DMS153 (cell line): ENCODE results near the gene FNDC7.
"Not testable (repeated sequence)": the region's sequence is repeated elsewhere in the genome, so short reads cannot be mapped to it uniquely, and the experiment has no call there.

Source experiments
- DNase-seq: peaks from one replicate; lab custom pipeline; 2025; lab: John Stamatoyannopoulos, UW

Gene FNDC7

DNA sequence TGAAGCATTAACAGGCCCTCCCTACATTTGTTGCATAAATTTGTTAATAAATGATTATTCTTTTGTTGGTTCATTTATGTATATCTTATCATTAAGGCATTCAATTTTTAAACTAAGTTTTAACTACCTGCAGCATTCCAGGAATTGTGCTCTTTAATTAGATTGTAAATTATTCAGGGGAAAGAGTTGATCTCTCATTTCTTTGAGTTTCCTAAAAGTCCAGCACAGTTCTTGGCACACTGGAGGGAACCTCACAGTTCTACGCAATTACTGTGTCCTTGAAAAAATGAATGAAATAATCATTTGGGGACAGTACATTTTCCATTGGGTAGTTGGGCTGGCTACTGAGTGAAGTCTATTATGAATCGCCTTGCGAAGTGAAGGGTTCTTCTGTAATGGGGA lies 33.3 kb downstream of the FNDC7 start:
- no peak for DNase-seq

DNA sequence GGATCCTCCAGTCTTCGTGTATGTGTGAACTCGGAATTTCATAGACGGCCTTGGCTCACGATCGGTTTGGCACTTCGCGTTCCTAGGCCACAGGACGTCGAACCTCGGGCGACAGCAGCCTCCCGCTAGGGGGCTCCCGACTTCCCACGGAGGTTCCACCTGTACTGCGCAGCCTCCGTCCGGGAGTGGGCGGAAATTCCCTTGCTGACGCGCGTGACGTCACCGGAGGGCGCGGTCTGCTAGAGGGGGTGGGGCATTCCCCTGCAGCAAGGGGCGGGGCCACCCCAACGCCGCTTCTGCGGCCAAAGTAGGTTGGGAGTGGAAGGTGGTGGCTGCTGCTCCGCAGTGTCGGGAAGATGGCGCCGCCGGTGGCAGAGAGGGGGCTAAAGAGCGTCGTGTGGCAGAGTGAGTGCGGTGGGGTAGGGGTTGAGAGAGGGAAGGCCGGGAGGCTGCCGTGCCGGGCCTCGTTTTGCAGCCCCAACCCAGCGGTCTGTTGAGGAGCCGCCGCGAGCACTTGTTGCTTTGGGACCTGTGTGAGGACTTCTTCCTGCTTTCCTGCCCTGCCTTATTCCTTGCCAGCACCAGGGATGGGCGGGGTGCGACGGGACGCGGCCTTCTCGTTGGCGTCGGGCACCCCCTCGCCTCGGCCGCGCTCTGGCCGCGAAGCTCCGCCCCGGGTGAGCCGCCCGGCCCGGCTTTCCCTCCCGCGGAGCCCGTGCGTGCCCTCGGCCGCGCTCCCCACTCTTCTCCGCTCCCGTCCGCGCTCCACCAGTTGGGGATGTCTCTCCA lies 33.9 kb downstream of the FNDC7 start, which contains the start of gene STXBP3:
Gene STXBP3 (plus strand): TSS at position 293 of the 789 bp plus-strand sequence. CDS start 64 bp downstream, at position 357.
- peak; percentile 94 for DNase-seq

DNA sequence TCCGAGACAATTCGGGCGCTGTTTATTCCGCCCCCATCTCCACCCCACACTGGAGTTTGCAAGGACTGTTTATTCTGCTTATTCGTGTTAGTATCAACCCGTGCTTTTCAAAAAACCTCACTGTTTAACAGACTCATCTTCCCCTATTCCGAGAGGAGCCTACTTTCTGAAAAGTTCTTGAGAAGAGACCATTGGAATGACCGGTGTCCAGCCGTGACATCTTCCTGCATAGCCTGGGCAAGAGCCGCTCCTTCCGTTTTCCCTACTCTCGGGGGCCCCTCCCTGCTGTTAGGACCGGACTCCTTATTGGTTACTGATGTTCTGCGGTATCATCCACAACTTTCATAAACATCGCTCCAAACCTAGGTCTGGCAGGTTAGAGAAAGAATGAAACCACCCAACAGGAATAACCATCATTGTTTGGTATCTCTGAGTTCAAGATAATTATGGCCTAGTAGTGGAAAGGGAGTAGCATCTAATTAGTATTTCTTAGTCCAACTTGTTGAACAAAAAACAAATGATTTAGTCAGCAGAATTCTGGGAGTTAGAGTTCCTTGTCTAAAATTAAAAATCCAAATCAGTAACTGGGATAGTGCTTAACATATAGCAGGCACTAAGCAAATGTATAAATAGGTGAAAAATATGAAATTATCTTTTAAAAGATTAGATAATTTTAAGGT lies 34.6 kb downstream of the FNDC7 start:
- DNase-seq = peak; percentile 53

DNA sequence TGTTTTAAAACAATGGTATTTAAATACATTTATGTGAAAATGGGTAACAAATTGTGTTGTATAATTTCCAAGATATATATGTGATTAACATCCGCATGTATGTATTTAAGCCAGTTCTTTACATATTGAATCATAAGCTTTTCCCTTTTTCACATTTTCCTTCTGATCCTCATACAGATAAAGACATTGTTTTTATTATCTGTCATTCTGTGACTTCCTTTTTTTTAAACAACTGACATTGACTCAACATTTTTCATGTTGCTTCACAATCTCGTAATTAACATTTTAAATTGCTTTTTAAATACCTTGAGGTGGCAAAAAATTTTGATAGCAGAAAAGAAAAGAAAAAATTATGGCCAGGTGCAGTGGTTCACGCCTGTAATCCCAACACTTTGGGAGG lies 35.2 kb downstream of the FNDC7 start:
- no peak for DNase-seq

DNA sequence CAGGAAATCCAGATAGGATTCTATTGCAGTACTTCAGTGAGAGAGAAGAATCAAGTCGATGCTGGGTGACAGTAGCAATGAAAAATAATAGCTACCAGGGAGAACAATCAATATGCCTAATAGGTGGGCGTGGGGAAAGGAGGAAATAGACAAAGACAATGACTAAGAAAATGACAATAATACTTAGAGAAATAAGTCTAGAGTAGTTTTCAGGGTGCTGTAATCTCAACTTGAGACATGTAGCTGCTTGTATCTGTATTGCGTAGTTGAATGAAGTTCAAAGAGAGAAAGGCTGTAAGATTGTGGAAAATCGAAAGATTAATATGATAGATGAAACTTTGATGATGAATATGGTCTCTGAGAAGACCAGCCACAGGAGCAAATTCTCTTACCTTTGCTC lies 36.4 kb downstream of the FNDC7 start:
- DNase-seq = no peak

DNA sequence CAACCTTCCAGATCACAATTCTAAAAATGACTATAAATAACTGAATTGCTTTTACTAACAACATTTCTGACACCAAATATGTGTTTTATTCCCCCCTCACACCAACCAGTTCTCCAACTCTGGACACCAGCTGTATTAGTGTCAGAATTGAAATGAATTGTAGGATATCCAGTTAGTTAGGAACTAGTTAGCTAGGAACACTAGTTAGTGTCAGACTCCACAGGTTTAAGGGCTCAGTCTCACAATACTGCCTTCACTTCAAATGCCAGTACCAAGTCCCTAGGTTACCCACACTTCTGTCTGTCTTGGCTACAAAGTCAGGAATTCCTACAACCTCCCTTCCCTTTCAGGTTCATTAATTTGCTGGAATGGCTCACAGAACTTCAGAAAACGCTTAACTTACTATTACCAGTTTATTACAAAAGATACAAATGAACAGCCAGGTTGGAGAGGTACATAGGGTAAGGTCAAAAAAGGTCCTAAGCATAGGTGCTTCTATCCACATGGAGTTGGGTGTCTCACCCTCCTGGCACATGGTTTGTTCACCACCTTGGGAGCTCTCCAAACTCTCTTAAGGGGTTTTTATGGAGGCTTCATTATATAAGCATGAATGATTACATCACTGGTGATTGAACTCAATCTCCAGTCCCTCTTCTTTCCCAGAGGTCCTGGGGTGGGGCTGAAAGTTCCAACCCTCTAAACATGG lies 37.9 kb downstream of the FNDC7 start:
- DNase-seq = no peak

DNA sequence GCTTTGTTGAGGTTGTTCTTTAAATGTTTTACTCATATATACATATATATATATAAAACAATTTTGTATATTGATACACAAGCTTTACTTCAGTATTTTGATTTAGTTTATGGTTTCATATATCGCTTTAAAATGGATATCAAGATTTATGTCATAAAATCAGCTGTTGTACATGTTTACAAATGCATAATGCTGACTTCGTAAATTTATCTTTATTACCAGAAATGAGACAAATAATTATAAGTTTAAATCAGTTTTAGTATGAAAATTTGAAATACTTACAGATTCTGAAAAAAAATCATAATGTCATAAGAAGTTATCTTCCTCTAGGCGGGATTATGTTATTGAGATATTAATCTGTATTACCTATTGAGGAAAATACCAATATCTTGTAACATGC lies 40.7 kb downstream of the FNDC7 start:
- DNase-seq = no peak

DNA sequence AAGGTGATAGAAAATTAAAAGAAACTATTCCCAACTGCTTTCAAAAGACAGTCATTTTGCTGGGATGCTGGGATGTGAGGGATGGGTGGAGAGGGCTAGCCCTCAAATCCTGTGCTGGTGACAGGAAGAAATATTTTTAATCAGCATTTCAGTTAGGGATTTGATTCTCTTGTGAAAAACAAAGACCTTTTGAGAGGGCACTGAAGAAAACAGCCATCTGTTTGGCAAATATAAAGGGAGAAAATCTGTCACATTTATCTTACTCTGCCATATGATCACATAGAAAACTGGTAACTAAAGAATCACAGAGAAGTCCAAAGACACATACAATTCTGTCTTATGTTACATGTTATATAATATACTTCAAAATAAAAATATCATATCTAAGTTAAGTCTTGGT lies 46.1 kb downstream of the FNDC7 start:
- no peak for DNase-seq

DNA sequence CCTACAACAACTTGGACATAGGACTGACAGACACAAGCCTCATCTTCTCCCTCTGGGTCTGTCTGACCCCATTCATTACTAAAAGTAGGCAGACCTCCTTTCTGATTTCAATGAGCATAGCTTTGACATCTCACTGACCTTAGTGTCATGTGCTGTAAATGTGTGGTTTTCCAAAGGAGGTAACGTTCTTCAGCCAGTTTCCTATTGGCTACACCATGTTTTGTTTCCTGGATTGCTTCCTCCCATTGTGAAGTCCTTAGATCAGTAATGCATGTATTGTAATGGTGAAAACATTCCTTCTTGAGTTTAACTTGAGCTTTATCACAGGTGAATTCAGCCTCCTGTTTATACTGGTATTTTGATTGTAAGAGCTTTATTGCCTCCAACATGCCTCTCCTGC lies 54.4 kb downstream of the FNDC7 start:
- no peak for DNase-seq

DNA sequence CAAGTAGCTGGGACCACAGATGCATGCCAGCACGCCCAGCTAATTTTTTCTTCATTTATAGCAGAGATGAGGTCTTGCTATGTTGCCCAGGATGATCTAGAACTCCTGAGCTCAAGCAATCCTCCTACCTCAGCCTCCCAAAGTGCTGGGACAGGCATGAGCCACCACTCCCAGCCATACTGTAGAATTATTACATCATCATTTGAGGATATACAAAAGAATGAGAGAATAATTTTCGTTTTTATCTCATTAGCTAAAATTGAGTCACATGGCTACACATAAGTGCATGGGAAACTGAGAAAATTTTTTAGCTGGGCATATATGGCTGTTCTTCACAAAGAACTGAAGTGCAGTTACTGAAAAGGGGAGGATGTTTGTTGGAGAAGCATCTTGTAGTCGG lies 55.0 kb downstream of the FNDC7 start:
- no peak for DNase-seq

DNA sequence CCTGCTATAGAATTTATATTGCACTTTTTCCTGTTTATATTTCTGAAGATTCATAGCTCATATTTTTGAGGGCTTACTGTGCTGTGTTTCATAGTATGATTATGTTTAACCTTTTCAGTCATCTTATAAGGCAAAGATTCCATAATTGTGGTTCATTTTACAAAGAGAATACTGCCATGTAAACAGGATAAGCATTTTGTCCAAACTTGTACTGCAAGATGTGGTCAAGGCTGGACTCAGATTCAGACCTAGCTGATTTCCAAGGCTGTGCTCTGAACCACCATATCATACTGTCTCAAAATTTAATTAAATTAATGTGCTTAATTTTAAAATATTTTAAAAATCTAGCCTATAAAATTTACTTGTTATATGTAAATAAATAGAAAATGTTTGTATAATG lies 65.1 kb downstream of the FNDC7 start:
- no peak for DNase-seq

DNA sequence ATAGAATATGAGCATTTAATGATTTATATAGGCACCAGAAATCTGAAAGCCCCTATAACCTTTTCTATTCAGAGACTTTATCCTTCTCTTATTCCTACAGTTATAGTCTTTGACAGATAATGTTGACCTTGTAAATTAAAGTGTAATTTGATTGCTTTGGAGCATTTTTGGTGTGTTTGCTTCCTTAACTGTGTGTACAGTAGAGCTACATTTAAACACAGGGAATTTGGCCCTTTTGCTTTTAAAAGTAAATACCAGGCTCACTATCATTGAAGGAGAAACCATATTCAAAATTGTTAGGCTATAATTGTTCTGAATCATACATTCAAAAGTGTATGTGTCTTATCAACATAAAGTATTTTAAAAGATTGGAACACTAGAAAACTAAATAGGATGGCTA lies 66.7 kb downstream of the FNDC7 start:
- DNase-seq = no peak

DNA sequence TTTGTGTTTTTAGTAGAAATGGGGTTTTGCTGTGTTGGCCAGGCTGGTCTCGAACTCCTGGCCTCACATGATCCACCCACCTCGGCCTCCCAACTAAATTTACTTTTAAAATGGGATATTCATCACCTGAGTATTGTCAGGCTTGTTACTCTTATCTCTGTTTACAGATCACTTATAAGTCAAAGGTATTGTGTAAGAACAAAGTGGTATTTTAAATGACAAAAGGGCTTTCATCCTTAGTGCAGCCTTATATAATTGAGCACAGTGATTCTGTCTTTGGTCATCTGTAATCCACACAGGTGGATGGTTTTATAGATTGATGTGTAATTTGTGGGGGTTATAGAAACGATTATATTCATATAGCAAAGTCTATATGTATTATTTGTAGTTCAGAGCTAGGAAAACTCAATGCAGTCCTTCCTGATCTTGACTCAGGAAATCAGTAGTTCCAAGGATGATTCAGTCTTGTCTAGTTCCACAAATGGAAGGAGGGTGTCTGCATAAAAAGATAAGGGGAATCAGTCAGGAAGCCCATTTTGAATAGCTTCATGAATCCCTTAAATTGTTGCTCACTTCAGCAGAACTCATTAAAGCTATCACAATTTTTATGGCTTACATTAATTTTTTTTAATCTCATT lies 68.3 kb downstream of the FNDC7 start:
- DNase-seq = peak; percentile 14

DNA sequence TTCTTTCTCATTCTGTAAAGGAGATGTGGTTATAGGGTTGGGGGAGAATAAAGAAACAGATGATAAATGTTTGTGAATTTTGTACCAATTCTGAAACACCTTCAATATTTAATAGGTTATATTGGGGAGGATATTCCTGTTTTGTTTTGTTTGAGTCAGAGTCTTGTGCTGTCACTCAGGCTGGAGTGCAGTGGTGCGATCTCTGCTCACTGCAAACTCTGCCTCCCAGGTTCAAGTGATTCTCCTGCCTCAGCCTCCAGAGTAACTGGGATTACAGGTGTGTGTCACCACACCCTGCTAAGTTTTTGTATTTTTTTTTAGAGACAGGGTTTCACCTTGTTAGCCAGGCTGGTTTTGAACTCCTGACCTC lies 68.9 kb downstream of the FNDC7 start:
- not testable (repeated sequence) for DNase-seq

DNA sequence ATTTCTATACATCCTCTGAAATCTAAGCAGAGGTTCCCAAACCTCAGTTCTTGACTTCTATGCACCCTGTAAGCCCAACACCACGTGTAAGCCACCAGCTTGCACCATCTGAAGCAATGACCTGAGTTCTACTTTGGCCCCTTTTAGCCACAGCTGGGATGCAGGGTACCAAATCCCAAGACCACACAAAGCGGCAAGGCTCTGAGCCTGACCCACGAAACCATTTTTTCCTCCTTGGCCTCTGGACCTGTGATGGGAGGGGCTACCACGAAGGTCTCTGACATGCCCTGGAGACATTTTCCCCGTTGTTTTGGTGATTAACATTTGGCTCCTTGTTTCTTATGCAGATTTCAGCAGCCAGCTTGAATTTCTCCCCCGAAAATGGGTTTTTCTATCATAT lies 72.6 kb downstream of the FNDC7 start:
- no peak for DNase-seq

DNA sequence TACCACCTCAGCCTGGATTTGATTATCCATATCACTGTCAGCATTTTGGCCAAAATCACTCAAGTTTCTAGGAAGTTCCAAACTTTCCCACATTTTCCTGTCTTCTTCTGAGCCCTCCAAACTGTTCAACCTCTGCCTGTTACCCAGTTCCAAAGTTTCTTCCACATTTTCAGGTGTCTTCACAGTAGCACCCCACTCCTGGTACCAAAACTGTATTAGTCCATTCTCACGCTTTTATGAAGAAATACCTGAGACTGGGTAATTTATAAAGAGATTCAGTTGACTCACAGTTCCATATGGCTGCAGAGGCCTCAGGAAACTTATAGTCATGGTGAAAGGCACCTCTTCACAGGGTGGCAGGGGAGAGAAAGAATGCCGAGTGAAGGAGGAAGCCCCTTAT lies 73.2 kb downstream of the FNDC7 start:
- no peak for DNase-seq

DNA sequence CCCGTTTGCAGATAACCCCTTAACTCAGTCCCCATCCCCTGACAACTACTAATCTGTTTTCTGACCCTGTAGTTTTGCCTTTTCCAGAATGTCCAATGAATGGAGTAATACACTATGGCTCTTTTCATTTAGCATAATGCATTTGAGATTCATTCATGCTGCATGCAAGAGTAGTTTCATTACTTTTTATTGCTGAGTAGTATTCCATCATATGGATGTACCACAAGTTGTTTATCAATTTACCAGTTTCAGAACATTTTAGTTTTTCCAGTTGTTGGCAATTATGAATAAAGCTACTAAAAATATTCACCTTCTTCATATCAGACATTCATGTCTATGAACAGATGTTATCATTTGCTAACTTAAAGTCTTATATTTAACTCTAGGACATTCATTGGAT lies 79.1 kb downstream of the FNDC7 start:
- no peak for DNase-seq
